Measurements from ENCODE around the gene MAMDC2. TPM values are rescaled to one million over a fixed set of nuclear protein-coding genes. Genes with fewer than 3 reads are reported as not detected.

MAMDC2 gene
- total and polyA plus RNA-seq, 8 donors: 6.1 to 23.6 (median 7.6) TPM

GRCh38 chr9:70085241-70085640, 41.6 kb downstream of the MAMDC2 start:
- no peaks in the 10 kb centered on the region for H3K9me3 ChIP-seq
- TF ChIP-seq CTCF (IDR thresholded peaks at IDR 0.05): no peak
- DNase-seq (peak in 2 of 4 donors; percentile 36 to 55), ATAC-seq (no peak)
- intact Hi-C loops (cut with DNase I): no loop called here
- H3K36me3 ChIP-seq: no peaks in the 10 kb centered on the region
- H3K27me3 ChIP-seq: no peaks in the 10 kb centered on the region
- no peak overlapping the region for H3K4me3 ChIP-seq
- peaks cover 8 to 14% of the 10 kb centered on the region in 2 donors for H3K4me1 ChIP-seq
- H3K27ac ChIP-seq: no peak overlapping the region

DNA sequence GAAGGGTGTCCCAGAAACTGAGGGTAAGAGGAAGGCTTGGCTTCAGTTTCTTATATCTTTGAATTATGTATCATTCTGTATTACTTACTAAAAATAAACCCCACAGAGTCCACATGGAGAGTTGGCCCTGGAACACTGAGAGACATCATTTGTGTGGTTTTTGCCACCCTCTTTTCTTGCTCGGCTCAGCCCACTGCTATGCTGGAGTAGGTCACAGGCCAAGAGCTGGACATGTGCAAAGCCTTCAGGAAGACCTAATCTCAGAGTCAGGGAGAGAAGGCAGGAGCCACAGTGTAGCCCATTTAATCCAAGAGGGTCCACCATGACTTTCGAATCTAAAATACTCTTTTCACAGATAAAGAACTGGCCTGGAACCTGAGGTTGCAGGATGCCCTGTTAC, 47.5 kb downstream of the MAMDC2 start:
- ATAC-seq (no peak), DNase-seq (no peak)
- no peak overlapping the region for H3K27ac ChIP-seq
- no peaks in the 10 kb centered on the region for H3K9me3 ChIP-seq
- intact Hi-C loops (cut with DNase I): no loop called here
- H3K4me3 ChIP-seq: no peak overlapping the region
- TF ChIP-seq CTCF (IDR thresholded peaks at IDR 0.05): no peak
- no peaks in the 10 kb centered on the region for H3K36me3 ChIP-seq
- no peaks in the 10 kb centered on the region for H3K4me1 ChIP-seq
- no peaks in the 10 kb centered on the region for H3K27me3 ChIP-seq

- no peak overlapping the region for H3K27ac ChIP-seq
- ATAC-seq (peak; percentile 36), DNase-seq (no peak)
- H3K9me3 ChIP-seq: no peaks in the 10 kb centered on the region
- no peak overlapping the region for H3K4me3 ChIP-seq
- intact Hi-C loops (cut with DNase I): no loop called here
- H3K36me3 ChIP-seq: no peaks in the 10 kb centered on the region
- no peak for TF ChIP-seq CTCF (IDR thresholded peaks at IDR 0.05)
- no peaks in the 10 kb centered on the region for H3K4me1 ChIP-seq
- H3K27me3 ChIP-seq: no peaks in the 10 kb centered on the region
These were observed 47.9 kb downstream of the MAMDC2 start for GRCh38 chr9:70091572-70091971.

GRCh38 chr9:70092190-70092589, 48.5 kb downstream of the MAMDC2 start:
- intact Hi-C loops (cut with DNase I): no loop called here
- no peak for TF ChIP-seq CTCF (IDR thresholded peaks at IDR 0.05)
- Histone ChIP-seq H3K36me3 (no peaks in the 10 kb centered on the region), H3K27me3 (no peaks in the 10 kb centered on the region), H3K4me1 (no peaks in the 10 kb centered on the region), H3K9me3 (no peaks in the 10 kb centered on the region), H3K4me3 (no peak overlapping the region), H3K27ac (no peak overlapping the region)
- ATAC-seq (no peak), DNase-seq (no peak)

DNA sequence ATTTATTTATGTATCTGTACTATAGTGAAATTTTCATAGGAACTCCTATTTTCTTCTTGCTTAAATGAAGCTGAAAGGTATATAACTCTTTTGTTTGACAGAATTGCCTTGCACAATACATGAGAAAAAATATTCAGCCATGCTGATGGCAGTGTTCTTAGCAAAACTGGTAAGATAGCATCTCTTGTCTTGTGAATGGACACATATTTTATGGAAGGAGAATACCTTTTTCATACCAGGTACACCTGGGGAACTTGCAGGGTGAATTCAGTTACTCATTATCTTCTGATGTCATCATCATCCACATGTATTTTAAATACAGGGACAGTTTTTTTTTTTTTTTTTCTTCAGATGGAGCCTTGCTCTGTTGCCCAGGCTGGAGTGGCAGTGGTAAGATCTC, 49.4 kb downstream of the MAMDC2 start:
- DNase-seq: no peak
- no peaks in the 10 kb centered on the region for H3K27me3 ChIP-seq
- no peaks in the 10 kb centered on the region for H3K9me3 ChIP-seq
- no peak overlapping the region for H3K4me3 ChIP-seq
- no peak for ATAC-seq
- no peaks in the 10 kb centered on the region for H3K4me1 ChIP-seq
- intact Hi-C loops (cut with DNase I): no loop called here
- no peak for TF ChIP-seq CTCF (IDR thresholded peaks at IDR 0.05)
- H3K36me3 ChIP-seq: no peaks in the 10 kb centered on the region
- no peak overlapping the region for H3K27ac ChIP-seq

All from left lung (tissue), 10 donors.